IPS-20b (cell line): ENCODE measurements around the gene STAT3.
A peak's percentile ranks its signal among the peaks of the same experiment; 100 is the strongest.

Experiments used
- H3K27ac ChIP-seq: one replicate; pipeline ENCODE4 v1.5.1; 2013; ENCODE audit warnings: low read length
- H3K27me3 ChIP-seq: 2 replicates; pipeline ENCODE4 v1.6.1; 2013; ENCODE audit warnings: mild to moderate bottlenecking, low read length, inconsistent platforms; ENCODE audit not compliant: insufficient read depth
- H3K36me3 ChIP-seq: 2 replicates; pipeline ENCODE4 v1.6.1; 2013; ENCODE audit warnings: low read depth, mild to moderate bottlenecking, inconsistent platforms, low read length, moderate library complexity; ENCODE audit not compliant: insufficient read depth
- H3K4me1 ChIP-seq: 2 replicates; pipeline ENCODE4 v1.6.1; 2013; ENCODE audit warnings: mild to moderate bottlenecking, control low read depth, inconsistent platforms, low read length, moderate library complexity; ENCODE audit not compliant: insufficient read depth
- H3K4me3 ChIP-seq: 2 replicates; pipeline ENCODE4 v1.5.1; 2013; ENCODE audit warnings: mild to moderate bottlenecking, low read length, inconsistent platforms
- H3K9ac ChIP-seq: 2 replicates; pipeline ENCODE4 v1.6.1; 2013; ENCODE audit warnings: low read depth, mild to moderate bottlenecking, inconsistent platforms, low read length, moderate library complexity
- H3K9me3 ChIP-seq: 2 replicates; pipeline ENCODE4 v1.6.1; 2013; ENCODE audit warnings: mild to moderate bottlenecking, low read depth, low read length, inconsistent platforms; ENCODE audit not compliant: insufficient read depth

Gene STAT3

GRCh38 chr17:42388381-42389134, at the start of gene STAT3:
Gene STAT3 (minus strand): TSS chr17:42388442. CDS start chr17:42348516, 39,926 bp downstream.
- peaks cover 15% of the 10 kb centered on the region; the same call in 1 of the 2 replicates for H3K4me1 ChIP-seq

GRCh38 chr17:42436391-42436790, 48.1 kb upstream of the STAT3 start:
- no peak overlapping the region for H3K4me3 ChIP-seq
- peaks cover 4% of the 10 kb centered on the region for H3K4me1 ChIP-seq
- H3K27ac ChIP-seq: no peak overlapping the region
- H3K9me3 ChIP-seq: no peaks in the 10 kb centered on the region
- no peaks in the 10 kb centered on the region for H3K36me3 ChIP-seq
- H3K9ac ChIP-seq: no peak overlapping the region
- H3K27me3 ChIP-seq: no peaks in the 10 kb centered on the region

More at GRCh38 chr17:42388381-42389134, at the start of gene STAT3:
- Histone ChIP-seq H3K27me3 (no peaks in the 10 kb centered on the region), H3K27ac (no peak within 1 kb of the TSS), H3K4me3 (peak within 1 kb of the TSS; percentile 92), H3K36me3 (peaks cover 3% of the 10 kb centered on the region; the same call in 1 of the 2 replicates), H3K9me3 (no peaks in the 10 kb centered on the region), H3K9ac (peak within 1 kb of the TSS; percentile 82)

- no peaks in the 10 kb centered on the region for H3K9me3 ChIP-seq
- no peak overlapping the region for H3K27ac ChIP-seq
- H3K4me3 ChIP-seq: no peak overlapping the region
- H3K27me3 ChIP-seq: no peaks in the 10 kb centered on the region
- no peaks in the 10 kb centered on the region for H3K36me3 ChIP-seq
- H3K9ac ChIP-seq: no peak overlapping the region; the same call in 1 of the 2 replicates
- peaks cover 8% of the 10 kb centered on the region for H3K4me1 ChIP-seq
Observed at GRCh38 chr17:42431758-42432161, 43.5 kb upstream of the STAT3 start.

DNA sequence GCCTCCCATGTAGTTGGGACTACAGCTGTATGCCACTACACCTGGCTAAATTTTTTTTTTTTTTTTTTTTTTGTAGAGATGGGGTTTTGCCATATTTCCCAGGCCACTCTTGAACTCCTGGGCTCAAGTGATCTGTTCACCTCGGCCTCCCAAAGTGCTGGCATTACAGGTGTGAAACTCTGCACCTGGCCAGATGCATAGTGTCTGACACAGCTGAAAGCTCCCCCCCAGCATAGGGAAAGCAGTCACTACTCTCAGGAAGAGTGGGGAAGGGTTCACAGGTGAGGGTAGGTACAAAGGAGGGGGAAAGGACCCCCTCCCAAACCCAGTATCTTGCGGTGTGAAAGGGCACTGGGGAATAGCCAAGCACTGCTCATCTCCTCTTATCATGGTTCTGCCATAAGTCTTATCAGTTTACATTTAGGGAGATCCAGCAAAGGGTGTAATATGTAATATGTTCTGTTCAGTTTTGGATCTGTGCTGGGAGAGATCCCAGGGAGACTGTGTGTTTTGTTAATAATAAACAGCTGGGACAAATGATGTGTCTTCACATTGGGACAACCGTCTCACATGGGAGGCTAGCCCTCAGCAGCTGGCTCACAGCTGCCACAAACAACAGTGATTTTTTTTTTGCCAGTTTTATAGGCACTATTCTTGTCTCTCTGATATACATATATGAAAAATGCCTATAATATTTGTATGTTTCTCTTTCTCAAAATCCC, 41.6 kb upstream of the STAT3 start:
- Histone ChIP-seq H3K9me3 (no peaks in the 10 kb centered on the region), H3K36me3 (no peaks in the 10 kb centered on the region), H3K4me1 (peaks cover 8% of the 10 kb centered on the region; the same call in 1 of the 2 replicates), H3K4me3 (no peak overlapping the region), H3K27me3 (peaks cover 5% of the 10 kb centered on the region; the same call in 1 of the 2 replicates), H3K27ac (no peak overlapping the region), H3K9ac (no peak overlapping the region)

- no peak overlapping the region for H3K9ac ChIP-seq
- H3K36me3 ChIP-seq: no peaks in the 10 kb centered on the region
- H3K4me3 ChIP-seq: no peak overlapping the region
- H3K9me3 ChIP-seq: no peaks in the 10 kb centered on the region
- H3K27me3 ChIP-seq: peaks cover 13% of the 10 kb centered on the region
- peaks cover 8% of the 10 kb centered on the region; the same call in 1 of the 2 replicates for H3K4me1 ChIP-seq
- H3K27ac ChIP-seq: no peak overlapping the region
Observed at GRCh38 chr17:42428141-42428944, 40.1 kb upstream of the STAT3 start.

DNA sequence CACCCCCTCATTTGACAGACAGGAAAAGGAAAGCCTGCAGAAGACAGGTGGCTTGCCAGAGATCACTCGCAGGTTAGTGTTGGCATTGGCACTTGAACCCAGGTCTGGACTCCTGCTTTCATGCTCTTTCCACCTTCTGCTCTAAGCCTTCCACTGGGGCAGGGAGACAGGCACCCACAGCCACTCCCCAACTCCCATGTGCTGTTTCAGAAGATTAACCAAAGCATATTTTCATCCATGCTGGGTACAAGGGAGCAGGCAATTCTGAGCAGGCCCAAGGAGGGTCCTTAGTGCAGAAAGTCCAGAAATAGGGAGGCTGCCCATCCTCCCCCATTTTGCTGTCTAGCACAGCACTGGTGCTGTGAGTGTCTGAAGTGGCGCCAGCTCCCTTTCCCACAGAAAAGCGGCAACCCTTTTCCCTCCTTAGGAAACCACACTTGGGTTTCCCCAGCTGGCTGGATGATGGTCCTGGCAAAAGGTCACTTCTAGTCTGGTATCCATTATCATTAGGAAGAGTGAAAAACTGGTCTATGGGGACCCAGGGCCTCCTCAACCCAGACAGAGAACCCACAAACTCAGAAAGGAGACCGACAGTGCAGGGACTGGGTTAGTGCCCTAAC, 36.9 kb upstream of the STAT3 start:
- Histone ChIP-seq H3K27me3 (peaks cover 43% of the 10 kb centered on the region), H3K27ac (no peak overlapping the region), H3K4me1 (peaks cover 10% of the 10 kb centered on the region), H3K4me3 (no peak overlapping the region), H3K9me3 (no peaks in the 10 kb centered on the region), H3K9ac (no peak overlapping the region), H3K36me3 (no peaks in the 10 kb centered on the region)

DNA sequence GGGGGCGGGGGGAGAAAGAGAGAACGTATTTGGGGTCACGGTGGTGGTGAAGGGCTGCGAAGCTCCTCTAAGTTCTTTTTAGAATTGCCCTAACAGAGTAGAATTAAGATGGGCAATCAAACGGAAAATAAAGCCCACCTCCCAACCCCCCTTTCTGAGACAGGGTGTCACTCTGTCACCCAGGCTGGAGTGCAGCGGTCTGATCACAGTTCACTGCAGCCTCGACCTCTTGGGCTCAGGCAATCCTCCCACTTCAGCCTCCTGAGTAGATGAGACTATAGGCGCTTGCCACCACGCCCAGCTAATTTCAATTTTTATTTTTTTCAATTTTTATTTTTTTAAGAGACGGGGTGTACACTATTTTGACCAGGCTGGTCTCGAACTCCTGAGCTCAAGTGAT, 35.5 kb upstream of the STAT3 start:
- Histone ChIP-seq H3K9me3 (no peaks in the 10 kb centered on the region), H3K27ac (no peak overlapping the region), H3K9ac (peak overlapping the region; percentile 68; the same call in 1 of the 2 replicates), H3K36me3 (no peaks in the 10 kb centered on the region), H3K4me1 (peaks cover 13% of the 10 kb centered on the region), H3K27me3 (peaks cover 45% of the 10 kb centered on the region), H3K4me3 (peak overlapping the region; percentile 88)

GRCh38 chr17:42422958-42423712, 34.9 kb upstream of the STAT3 start, which contains the start of gene CAVIN1:
Gene CAVIN1 (minus strand): TSS chr17:42423256. CDS start chr17:42423097, 159 bp downstream.
- no peak within 1 kb of the TSS for H3K27ac ChIP-seq
- H3K4me3 ChIP-seq: peak within 1 kb of the TSS; percentile 88
- peak within 1 kb of the TSS; percentile 72; the same call in 1 of the 2 replicates for H3K9ac ChIP-seq

DNA sequence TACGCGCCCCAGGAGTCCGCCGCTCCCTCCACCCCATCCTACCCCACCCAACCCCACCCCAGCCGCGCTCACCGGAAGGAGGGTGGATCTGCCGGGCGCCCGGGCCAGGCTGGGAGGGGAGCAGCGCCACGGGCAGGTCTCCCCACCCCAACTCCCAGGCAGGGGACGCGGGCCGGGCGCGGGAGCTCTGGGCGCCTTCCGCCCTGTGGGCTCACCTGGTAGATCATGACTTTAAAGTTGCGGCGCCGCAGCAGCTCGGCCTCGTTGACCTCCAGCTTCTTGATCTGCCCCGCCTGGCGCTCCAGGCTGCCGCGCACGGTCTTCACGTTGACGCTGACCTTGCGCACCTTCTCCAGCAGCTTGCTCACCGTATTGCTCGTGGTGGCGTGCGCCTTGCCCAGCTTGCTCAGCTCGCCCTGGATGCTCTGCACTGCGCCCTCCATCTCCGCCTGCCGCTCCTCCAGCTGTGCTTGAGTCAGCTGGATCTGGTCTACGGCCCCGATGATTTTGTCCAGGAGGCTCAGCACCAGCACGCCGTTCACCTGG, 34.2 kb upstream of the STAT3 start:
- peak overlapping the region; percentile 72; the same call in 1 of the 2 replicates for H3K9ac ChIP-seq
- no peaks in the 10 kb centered on the region for H3K9me3 ChIP-seq
- peaks cover 10% of the 10 kb centered on the region for H3K4me1 ChIP-seq
- H3K4me3 ChIP-seq: peak overlapping the region; percentile 88
- H3K27ac ChIP-seq: no peak overlapping the region
- no peaks in the 10 kb centered on the region for H3K36me3 ChIP-seq
- H3K27me3 ChIP-seq: peaks cover 45% of the 10 kb centered on the region

More at GRCh38 chr17:42422958-42423712, 34.9 kb upstream of the STAT3 start, which contains the start of gene CAVIN1:
- Histone ChIP-seq H3K4me1 (peaks cover 10% of the 10 kb centered on the region), H3K9me3 (no peaks in the 10 kb centered on the region), H3K27me3 (peaks cover 45% of the 10 kb centered on the region), H3K36me3 (no peaks in the 10 kb centered on the region)
